GM12891 (cell line): Measurements from ENCODE around the gene SMC3.

Experiments used
- POLR2A ChIP-seq: IDR thresholded peaks from 2 replicates; pipeline ENCODE4 v1.6.1; 2011; ENCODE audit warnings: low read depth, low read length, control low read depth
- POLR2AphosphoS5 ChIP-seq: IDR thresholded peaks from 2 replicates; pipeline ENCODE4 v1.6.1; 2011; ENCODE audit warnings: low read depth, low read length, control low read depth
- TAF1 ChIP-seq: IDR thresholded peaks from 2 replicates; pipeline ENCODE4 v1.6.1; 2011; ENCODE audit warnings: low read depth, low read length, control low read depth

GRCh38 chr10:110625356-110625894 lies 57.9 kb downstream of the SMC3 start:
- TF ChIP-seq TAF1 (no peak), POLR2A (no peak), POLR2AphosphoS5 (no peak)
